ENCODE measurements around the gene CHST15.

GRCh38 chr10:124033887-124034218 lies 59.5 kb downstream of the CHST15 start:
- TF ChIP-seq CTCF (IDR thresholded peaks at IDR 0.05; ENCODE audit: low read depth, low read length, missing input control): no peak
- no peak for TF ChIP-seq GABPA (IDR thresholded peaks at IDR 0.05 in 1 of 2, conservative IDR thresholded peaks at IDR 0.05 in 1 of 2)
- no peak for TF ChIP-seq YY1 (IDR thresholded peaks at IDR 0.05)
- no peak for TF ChIP-seq JUND (IDR thresholded peaks at IDR 0.05)
- TF ChIP-seq ATF3 (IDR thresholded peaks at IDR 0.05): no peak
- TF ChIP-seq SP1 (IDR thresholded peaks at IDR 0.05): no peak
- no peak for TF ChIP-seq REST (IDR thresholded peaks at IDR 0.05)
- no peak for TF ChIP-seq MAX (IDR thresholded peaks at IDR 0.05)
- TF ChIP-seq RAD21 (IDR thresholded peaks at IDR 0.05): no peak
- peak; percentile 58 for TF ChIP-seq NR2F2 (IDR thresholded peaks at IDR 0.05)
